Adrenal gland (tissue), 5 donors: ENCODE data around the gene DMWD.

Experiments
- POLR2A ChIP-seq, 2 donors: fragments of 450-650 bp; IDR thresholded peaks; one replicate each; pipeline ENCODE4 v1.6.1; 2017; ENCODE audit warnings: antibody characterized with exemption in 2 of 2, mild to moderate bottlenecking in 2 of 2, moderate library complexity in 1 of 2
- TF ChIP-seq, protein P1 (sequence below), 6 experiments: fragments of 450-650 bp in 4 of 6; fragments of 200-600 bp in 2 of 6; sonication (generic) in 1 of 6; IDR thresholded peaks; 1 replicate in 5 of 6; 2 replicates in 1 of 6; pipeline versions ENCODE4 v1.5.1 to v1.8.0; 2016 to 2021; ENCODE audit warnings: antibody characterized with exemption in 6 of 6, mild to moderate bottlenecking in 2 of 6, moderate library complexity in 1 of 6
- donor health status: DM: no; HTN: no; CAD: no.

GRCh38 chr19:45769821-45770191 lies 22.8 kb downstream of the DMWD start:
- no peak for TF ChIP-seq POLR2A (IDR thresholded peaks at IDR 0.05)
- TF ChIP-seq, protein P1, sequence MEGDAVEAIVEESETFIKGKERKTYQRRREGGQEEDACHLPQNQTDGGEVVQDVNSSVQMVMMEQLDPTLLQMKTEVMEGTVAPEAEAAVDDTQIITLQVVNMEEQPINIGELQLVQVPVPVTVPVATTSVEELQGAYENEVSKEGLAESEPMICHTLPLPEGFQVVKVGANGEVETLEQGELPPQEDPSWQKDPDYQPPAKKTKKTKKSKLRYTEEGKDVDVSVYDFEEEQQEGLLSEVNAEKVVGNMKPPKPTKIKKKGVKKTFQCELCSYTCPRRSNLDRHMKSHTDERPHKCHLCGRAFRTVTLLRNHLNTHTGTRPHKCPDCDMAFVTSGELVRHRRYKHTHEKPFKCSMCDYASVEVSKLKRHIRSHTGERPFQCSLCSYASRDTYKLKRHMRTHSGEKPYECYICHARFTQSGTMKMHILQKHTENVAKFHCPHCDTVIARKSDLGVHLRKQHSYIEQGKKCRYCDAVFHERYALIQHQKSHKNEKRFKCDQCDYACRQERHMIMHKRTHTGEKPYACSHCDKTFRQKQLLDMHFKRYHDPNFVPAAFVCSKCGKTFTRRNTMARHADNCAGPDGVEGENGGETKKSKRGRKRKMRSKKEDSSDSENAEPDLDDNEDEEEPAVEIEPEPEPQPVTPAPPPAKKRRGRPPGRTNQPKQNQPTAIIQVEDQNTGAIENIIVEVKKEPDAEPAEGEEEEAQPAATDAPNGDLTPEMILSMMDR (IDR thresholded peaks at IDR 0.05) = no peak
